AG08396 (cell line): ENCODE results near the gene EMC8.

Source experiments
- DNase-seq: peaks from one replicate; pipeline ENCODE4 v3.0.0; 2012; ENCODE audit warnings: low spot score, mixed read lengths

Gene EMC8

DNA sequence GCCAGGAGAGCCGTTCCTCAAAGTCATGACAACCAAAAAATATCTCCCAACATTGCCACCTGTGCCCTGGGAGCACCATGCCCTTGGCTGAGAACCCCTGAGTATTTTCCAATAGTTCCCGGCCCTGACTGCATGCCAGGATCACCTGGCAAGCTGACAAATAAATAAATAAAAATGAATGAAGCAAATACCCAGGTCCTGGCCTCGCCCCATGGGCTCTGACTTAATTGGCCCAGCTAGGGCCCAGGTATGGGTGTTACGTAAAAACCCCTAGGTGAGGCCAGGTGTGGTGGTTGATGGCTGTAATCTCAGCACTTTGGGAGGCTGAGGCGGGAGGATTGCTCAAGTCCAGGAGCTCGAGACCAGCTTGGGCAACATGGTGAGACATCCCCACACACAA is 45.8 kb downstream of the EMC8 start:
- no peak for DNase-seq

DNA sequence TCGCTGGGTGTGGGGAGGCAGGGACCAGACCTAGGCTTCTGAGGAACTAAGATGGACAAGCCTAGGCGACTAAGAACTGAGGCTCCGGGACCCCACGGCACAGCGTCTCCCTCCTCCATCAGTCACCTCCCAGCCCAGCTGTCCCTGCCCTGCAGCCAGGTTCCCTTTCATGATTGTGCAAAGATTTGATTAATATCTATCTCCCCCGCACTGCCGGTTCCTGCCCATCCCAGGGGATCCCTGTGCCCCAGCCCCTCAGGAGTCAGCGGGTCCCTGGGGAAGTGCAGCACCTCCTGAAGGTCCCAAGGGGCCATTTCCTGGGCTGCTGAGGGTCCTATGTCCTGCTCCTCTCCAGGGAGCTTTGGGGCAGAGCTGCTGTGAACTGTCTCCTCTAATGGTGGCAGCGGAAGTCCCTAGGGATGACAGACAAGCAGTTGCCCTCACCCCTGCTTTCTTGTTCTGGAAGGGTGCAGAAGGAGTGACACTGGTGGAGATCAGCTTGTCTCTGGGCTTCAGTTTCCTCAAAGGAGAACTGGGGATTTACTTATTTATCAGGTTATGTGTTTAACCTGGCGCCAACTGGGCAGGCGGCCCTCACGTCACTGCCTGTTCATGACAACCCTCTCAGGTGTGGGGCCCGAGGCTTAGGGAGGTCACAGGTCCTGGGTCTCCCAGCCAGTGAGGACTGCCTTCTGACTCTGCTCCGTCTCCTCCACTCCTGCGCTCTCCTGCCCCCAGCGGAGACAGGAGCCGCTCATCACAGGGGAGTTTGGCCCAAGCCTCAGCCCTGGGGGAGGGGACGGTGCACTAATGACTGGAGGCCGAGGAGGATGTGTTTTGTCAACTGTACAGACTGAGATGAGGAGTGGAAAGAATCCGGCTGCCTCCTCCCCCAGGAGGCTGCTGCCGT is 46.6 kb downstream of the EMC8 start:
- no peak for DNase-seq

DNA sequence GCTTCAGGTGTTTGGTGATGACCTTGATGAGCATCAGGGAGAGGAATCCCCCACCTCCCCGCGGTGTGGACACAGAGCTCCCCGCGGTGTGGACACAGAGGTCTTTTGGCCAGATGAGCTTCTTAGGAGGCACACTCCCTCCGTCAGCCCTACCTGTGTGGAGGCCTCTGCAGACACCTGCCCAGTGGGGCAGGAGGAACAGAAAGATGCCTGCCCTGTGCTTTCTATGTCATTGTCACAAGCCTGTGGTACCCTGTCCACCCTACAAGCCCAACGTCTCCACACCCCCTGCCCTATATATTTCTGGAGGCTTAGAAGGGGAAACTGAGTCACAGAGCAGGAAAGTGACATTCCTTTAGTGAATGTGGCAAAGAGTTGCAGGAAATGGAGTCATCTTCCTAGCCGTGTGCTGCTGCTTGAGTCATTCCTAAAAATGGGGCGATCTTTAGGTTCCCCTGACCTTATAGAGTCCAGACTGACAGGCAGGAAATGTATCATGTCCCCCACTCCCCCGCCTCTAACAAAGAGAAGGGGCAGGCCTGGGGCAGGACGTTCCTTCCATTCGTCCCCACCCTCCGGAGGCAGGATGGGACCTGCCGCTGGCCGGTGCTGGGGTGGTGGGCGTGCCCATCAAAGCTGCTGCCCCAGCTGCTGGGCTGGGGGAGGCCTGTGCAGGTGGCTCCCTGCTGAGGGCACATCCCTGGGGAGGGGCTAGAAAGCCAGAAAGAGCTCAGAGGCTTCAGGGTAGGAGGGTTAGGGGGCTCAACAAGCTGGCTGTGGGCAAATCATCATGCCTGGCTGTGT is 47.4 kb downstream of the EMC8 start:
- DNase-seq, result no peak

DNA sequence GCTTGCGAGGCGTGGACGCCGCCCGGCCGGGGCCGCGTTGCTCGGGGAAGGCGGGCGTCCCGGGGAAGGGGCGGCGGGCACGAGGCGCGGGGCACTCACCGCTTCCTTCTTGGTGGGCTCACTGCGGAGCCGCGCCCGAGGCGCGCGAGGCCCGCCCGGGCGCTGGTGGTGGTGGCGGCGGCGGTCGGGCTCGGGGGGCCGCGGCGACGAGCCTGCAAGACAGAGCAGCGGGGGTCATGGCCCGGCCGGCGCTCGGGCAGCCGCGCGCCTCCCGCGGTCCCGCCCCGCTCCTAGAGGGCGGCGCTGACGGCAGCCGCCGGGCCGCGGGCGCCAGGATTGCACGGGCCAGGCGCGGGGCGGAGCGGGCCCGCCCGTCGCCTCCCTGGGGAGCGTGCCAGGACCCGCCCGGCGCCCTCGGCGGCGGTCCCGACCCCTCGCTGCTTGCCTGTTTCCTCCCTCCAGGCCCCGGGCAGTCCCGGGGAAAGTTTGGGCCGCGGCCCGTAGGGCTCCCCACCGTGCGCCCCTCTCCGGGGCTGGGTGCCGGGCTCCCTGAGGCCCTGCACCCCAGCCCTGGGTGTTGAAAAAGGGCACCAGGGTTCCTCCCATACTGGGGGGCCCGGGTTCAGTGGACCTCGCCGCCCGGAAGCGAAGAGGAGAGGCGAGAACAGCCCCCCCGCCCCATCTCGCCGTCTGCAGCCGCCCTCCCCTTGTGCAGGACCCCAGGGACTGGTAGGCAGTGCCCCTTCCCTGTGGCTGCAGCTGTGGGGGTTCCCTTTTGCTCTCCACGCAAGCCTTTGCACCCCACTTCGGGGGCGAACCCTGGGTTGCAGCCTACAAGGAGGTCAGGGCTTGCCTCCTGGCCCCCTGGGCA is 48.3 kb downstream of the EMC8 start, which contains the start of gene C16orf74:
TSS of gene C16orf74 (minus strand) at position 270 of the 871 bp plus-strand sequence. CDS start 15,879 bp downstream, outside the sequence.
- DNase-seq, result peak; percentile 94

DNA sequence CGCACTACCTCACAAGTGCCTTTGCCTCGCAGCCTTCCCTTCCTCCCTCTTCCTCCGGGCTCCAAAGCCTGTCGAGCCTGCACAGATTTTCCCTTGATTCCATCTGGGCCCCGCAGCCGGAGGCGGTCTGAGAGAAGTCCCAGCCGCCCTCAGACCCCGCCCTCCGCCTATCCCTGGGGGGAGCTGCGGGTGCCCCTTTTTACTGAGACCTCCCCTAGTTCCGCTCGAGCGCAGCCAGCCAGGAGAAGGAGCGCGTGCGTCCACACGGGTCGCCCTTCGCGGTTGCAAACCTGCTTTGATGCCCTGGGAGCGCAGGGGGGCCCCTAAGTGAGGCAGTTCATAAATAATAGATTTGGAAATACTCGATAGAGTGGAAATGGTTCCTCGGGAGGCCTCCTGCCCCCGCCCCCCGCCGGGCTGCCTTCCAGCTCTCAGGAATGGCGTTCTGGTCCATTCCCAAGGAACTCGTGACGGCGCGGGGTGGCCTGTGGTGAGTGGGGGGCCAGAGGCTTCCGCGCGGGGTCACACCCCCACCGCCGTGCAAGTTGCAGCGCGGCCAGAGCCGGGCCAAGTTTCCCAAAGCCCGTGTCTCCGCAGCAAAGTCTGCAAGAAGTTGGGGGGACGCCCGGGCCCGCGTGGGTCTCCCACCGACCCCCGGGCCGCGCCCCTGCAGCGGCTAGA is 49.1 kb downstream of the EMC8 start:
- DNase-seq, result peak; percentile 47

DNA sequence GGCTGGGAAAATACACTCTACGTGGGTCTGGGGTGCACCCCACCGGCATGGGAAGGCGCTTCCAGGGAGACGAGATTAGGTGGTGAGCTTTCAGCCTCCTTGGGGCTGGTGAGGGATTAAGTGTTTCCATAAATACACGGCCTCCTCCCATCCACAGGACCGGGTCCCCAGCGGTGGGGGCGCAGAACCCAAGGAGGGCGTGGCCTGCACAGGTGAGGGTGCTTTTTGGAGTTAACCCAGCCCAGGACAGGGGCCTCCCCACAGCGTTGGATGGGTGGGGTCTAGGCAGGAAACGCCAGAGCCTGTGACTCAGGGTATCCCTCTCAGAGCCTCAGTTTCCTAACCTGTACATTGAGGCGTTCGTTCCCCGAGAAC is 49.6 kb downstream of the EMC8 start:
- no peak for DNase-seq

DNA sequence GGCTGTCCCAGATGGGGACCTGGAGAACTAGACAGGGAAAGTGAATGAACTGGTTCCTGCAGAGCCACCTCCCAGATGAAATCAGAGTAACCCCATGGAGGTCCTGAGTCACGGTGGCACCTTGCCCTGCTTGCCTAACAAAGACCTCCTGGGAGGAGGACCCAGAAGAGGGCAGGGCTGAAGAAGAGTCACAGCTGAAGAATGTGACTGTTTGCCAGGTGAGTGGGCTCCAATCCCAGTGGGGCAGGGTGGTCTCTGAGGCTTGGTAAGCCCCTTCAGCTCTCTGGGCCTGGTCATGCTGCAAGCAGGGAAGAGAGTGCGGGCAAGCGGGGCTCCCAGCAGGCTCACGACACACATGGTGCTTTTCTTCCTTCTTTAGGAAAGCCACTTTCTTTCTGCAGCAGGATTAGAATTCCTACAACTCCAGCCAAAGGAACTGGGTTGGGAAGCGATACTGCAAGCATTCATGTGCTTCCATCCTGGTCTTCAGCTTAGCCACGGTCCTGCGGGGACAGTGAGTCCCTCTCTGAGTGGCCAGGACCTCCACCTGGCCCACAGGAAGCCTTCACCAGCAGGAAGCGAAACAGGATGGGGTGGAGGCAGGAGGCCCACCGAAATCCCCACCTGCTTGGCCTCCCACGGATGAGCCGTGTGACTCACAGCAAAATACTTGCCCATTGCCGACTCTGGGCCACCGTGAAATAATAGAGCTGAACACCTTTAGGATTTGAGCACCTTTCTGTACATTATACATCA is 52.7 kb downstream of the EMC8 start:
- no peak for DNase-seq

DNA sequence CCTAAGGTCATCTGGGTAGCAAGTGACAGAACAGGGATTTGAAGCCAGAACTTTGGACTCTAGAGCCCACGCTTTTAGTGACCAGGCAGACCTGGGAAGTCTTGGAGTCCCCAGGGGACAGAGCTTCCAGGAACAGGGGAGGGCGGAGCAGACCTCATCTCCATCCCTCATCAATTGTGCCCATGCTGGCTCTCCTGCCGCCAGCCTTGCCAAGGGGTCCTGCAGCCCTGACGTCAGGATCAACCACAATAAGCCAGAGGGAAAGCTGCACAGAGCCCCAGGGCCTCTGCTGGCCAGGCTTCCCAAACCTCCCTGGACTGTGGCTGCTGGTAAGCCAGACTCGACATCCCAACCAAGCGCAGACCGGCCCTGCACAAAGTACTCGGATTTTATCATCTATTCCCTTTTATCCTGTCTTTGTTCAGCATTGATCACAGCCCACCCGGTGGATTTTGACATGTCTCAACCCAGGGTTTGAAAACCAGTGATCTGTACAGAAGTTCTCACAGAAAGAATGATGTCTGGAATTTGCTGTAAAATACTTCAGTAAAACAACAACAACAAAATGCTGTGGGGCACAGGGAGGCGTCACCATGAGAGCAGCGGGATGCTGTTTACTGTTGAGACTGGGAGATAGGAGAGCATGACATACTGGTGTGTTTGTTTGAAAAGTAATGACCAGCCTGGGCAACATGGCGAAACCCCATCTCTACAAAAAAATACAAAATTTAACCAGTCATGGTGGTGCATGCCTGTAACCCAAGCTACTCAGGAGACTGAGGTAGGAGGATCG is 60.2 kb downstream of the EMC8 start:
- DNase-seq, result no peak

DNA sequence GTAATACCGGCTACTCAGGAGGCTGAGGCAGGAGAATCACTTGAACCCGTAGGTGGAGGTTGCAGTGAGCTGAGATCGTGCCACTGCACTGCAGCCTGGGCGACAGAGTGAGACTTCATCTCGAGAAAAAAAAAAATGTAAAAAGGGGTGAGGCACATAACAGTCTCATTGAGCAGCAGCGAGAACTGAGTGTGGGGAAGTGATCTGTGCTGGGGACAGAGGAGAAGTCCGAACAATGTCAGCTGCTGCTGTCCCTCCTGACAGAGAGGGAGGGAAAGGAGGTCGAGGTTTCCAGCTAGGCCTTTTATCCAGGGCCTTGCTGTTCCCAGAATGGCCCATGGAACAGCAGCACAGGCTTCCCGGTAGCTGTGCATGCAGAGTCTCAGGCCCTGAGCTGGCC is 62.4 kb downstream of the EMC8 start:
- DNase-seq, result no peak

DNA sequence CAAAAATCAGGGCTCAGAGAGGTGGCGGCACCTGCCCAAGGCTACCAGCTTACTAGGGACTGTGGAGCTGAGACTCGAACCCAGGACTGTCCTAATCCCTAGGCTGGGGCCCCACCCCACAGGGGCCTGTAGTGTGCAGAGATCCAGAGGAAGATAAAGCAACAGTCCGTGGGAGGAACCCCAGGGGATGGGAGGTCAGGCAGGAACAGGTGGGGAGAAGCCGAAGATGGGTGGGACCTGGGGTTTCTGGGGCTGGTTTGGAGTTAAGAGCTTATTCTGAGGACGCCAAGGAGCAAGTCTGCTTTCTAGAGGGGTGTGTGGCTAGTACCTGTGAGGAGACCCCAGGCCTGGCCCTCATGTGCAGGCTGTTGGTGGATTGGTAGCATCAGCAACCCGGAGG is 63.4 kb downstream of the EMC8 start:
- DNase-seq, result no peak

DNA sequence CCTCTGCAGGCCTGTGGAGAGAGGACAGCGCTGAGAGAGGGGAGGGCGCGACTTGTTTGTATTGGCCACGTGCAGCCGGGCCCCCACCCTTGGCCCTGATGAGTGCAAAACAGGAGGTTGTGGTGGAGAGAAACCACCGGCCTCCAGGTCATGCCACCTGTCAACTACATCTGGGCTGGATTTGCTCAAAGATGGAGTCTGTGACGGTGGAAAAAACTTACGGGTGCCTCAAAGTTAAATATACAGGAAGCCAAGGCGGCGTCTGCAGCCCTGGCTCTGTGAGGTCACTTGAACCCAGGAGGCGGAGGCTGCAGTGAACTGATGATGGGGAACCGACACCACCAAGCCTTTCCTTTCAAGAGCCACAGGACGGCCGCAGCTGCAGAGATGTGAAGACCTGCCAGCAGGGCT is 64.1 kb downstream of the EMC8 start:
- DNase-seq, result no peak

DNA sequence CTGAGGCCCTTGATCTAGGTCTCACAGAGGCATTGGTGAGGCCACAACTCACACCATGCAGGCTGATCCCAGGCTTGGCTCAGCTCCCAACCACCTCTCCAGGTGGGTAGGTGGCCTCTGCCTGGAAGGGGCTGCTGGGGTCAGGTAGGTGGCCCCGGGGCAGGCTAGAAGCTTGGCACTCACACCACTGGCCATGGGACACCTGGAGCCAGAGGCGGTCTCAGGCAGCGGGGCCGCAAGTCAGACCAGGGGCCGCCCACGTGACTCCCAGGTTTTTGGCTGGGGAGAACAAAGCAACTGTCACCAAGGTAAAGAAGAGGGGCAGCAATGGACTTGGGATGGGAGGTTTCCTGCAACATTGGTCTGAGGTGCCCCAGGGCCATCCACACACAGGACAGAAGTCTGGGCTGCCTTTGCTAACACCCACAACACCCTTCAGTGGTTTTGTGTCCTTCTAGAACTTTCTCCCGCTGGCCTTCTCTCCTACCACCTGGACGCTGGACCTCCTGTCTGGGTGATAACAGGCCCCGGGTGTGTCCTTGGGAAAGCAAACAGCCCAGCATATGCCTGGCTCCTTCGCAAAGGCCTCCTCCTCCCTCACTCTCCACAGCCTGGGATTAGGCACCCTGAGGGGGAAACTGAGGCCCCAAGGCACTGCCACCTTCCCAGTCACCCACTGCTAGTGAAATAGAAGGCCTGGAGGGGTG is 64.9 kb downstream of the EMC8 start:
- DNase-seq, result no peak

DNA sequence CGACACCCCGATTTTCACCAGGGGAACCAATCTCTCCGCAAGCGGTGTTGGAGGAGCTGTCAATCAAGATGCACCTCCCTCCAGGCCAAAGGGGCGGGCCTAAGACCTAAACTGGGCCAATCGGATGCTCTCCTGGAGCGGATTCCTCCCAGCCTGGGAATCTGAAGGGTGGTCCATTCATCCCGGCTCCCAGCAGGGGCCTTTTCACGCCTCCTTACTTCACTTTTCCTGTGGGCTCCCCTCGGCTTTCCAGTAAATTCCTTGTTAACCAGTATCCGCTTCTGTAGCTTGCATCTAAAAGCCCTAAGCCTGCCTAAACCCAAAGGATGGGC is 65.5 kb downstream of the EMC8 start:
- no peak for DNase-seq

DNA sequence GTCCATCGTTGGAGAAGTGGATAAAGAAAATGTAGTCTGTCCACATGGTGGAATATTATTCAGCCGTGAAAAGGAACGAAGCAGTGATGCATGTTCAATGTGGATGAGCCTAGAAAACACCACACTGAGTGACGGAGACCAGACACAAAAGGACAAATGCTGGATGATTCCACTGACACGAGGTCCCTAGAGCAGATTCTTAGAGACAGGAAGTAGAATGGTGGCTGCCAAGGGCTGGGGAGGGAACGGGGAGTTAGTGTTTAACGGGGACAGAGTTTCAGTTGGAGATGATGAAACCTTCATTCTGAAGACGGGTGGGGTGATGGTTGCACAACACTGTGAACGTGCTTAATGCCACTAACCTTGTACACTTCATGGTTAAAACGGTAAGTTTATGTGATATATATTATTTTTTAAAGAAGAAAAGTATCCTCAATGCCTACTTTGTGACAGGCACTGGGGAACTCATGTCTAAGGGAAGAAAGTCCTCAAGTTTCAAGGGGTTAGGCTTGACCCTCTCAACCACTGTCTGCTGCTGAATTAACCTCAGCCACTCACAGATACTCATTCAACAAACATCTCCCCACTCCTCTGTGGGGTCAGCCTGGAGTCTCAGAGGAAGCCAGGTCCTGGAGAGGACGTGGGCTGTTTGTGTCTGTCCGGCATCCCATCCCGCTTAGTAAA is 66.0 kb downstream of the EMC8 start:
- no peak for DNase-seq

DNA sequence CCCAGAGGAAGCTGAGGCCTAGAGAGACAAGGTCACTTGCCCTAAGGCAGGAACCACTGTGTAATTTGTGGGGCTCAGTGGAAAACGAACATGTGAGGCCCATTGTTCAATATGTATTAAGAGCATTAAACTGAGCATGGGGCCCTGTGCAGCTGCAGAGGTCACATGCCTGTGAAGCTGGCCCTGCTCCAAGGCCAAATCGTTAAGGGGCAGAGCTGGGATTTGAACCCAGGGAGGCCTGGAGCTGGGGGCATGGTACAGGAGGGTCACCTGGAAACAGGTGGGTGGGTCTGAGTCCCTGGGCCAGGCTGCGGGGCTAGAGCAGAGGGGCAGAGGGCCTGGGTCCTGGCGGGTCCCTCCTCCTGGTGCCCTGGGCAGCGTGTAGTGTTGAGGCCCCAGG is 68.2 kb downstream of the EMC8 start:
- no peak for DNase-seq

DNA sequence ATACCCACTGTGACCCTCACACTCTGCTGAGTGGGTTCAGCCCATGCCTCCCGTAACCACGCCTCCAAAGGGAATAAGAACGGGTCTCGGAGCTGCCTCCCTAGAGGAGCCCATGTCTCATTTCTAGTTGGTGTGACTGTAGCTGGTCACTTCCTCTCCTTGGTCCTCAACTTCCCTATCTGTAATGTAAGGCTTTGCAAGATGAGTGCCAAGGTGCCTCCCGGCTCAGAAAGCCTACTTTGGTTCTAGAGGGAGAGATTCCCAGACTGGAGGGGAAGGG is 69.2 kb downstream of the EMC8 start:
- no peak for DNase-seq

DNA sequence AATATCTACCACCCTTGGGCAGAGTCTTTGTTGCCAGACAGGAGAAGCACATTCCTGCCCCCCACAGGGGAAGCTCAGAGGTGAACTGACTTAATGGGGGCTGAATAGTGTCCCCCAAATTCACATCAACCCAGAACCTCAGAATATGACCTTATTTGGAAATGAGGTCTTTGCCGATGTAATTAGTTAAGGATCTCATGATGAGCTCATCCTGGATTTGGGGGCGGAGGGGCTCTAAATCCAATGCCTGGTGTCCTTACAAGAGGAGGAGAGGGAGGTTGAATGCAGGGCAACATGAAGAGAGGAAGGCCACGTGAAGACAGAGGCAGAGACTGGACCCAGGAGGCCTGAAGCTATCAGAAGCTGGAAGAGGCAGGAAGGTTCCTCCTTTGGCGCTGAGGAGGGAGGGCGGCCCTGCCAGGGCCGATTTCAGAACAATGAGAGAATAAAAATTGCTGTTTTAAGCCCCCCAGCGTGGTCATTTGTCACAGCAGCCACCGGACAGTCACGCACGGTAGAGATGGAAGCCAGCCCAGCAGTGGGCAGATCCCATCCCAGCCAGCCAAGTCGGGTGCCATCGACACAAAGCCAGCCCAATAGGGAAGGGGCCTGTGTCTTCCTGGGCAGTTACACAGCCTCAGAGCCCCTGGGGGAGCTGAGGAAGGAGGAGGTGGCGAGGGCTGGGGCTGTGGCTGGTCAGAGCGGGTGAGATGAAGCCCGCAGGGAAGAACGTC is 69.7 kb downstream of the EMC8 start:
- no peak for DNase-seq

DNA sequence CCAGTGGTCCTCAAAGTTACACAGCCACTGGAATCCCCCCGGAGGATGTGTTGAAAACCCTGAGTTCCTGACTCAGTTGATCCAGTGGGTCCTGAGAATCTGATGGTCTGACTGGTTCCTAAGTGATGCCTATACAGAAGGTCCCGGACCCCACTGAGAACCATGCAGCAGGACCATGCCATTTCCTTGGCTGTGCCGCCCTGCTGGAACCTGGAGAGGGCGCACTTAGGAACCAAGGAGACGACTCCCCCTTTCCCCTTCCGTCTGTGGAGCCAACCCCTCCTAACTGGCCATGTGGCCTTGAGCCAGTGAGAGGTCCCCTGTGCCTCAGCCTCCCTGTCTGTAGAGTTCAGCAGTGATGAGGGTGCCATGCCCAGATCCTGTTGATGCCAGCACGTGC is 70.5 kb downstream of the EMC8 start:
- no peak for DNase-seq
